Activated CD8-positive, alpha-beta memory T cell treated with anti-CD3 and anti-CD28 coated beads, Interleukin-2, amount 50 U/mL, for 4 hours (primary cell): Measurements from ENCODE around the gene NFIB.

Experiments
- DNase-seq: peaks from one replicate; pipeline ENCODE4 v3.0.0-alpha.2; 2020

The NFIB gene

DNA sequence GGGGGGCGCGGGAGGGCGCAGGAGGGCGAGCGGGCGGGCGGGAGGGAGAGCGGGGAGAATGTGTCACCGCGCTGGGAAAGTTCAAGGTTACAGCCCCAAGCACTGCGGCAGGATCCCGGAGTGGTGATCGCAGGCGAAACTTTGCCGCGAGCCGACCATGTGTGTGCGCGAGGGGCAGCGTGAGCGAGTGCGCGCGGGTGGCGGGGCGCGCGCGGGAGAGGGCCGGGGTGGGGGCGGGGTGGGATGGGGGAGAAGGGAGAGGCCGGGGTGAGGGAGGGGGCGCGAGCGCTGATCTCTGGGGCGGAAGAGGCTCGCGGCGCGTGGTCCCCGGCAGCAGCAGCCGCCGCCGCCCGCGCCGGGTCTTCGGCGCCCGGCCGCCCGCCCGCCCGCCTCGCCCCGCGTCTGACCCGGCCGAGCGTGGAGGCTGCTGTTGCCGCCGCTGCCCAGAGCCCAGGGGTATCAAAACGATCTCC, at the start of gene NFIB:
Gene NFIB, minus strand, starts transcription at position 191 of the 473 bp plus-strand sequence. CDS start 630 bp downstream, outside the sequence.
- DNase-seq, result no peak

- no peak for DNase-seq
Measured at GRCh38 chr9:14362175-14362574, 48.2 kb upstream of the NFIB start.

GRCh38 chr9:14361074-14361473, 47.1 kb upstream of the NFIB start:
- no peak for DNase-seq

- no peak for DNase-seq
Measured at GRCh38 chr9:14358523-14358922, 44.6 kb upstream of the NFIB start.

DNA sequence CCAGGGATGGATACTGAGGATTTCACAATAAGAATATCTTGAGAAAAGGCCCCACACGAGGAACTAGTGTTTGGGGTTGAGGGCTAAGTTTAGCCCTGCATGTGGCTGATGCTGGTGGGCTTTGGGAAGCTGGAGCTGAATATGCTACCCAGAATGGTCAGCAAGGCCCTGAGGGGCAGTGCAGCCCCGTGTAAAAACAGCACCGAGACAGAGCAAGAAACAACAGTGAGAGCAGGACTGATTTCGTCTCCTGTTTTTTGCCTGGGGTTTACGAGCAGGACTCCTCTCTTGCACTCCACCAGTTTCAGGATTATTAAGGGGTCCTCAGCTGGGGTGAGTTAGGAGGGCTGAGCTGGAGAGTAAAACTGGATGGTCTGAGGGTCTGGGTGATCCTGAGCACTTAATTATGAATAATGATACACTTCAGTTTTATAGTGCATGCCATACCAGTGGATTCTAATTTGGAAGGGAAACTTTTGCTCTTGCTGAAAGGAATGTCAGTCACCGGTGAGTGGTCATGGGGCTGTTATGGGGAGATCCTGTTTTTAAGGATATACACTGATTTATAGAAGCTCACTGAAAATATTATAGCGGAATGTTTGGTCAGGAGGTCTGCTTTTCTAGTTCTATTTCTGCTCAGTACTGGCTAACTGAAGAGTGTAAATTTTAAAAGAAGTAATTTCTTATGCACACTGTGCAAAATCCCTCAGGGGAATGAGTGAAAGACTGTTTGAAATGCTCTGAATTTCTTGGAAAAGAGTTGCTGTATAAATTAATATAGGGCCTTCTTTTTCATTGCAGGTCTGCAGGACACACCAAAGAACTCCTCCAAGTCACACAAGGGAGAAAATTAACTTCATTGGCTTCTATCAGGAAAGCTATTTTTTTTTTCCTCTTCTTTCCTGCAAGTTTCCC, 42.7 kb upstream of the NFIB start:
- no peak for DNase-seq

- no peak for DNase-seq
Measured at GRCh38 chr9:14354201-14354600, 40.3 kb upstream of the NFIB start.

GRCh38 chr9:14353222-14354056, 39.5 kb upstream of the NFIB start:
- peak; percentile 65 for DNase-seq

DNA sequence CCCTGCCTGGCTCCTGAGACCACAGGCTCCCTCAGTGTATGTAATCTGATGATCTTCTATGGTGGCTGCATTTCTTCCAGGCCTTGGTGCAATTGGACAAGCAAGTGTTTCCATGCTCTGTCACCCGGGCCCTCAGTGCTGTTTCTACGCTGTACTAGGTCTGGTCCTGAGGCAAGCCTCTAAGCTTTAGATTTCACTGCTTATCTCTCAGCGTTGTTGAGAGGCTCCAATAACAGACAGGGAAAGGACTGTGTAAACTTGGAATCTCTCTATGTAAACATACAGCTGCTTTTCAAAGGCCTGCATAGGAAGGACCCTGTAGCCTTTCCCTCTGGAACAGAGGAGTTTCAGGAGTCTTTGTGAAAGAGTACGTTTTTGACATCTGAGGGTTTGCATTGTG, 38.6 kb upstream of the NFIB start:
- DNase-seq, result no peak

DNA sequence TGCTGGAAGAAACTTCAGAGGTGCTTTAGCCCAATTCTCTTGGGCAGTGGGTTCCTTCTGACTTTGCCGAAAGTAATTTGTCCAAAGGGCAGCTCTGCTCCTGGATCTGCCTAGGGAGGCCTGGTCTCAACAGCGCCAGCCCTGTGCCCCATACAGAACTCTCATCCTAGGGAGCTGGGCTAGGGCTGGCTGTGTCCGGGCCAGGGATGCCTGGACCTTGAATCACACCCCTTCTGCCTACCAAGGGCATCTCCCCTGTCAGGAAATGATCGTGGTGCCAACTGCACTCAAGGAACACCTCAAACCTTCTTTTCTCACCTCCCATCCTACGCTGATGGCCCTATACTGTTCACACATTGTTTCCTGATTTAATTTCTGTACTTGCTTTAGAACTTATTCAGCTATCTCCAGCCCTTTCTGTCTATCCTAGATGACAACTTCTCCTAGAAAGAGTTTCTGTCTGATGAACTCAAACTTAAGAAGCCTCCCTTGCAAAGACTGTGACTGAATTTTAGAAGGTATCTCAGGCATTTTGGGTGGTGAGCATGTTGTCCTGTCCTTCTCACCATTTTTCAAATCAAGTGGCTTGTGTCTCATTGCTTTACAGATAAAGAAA, 37.4 kb upstream of the NFIB start:
- DNase-seq, result no peak

GRCh38 chr9:14350754-14351153, 36.8 kb upstream of the NFIB start:
- DNase-seq, result no peak

- DNase-seq, result no peak
Measured at GRCh38 chr9:14350349-14350728, 36.4 kb upstream of the NFIB start.

- no peak for DNase-seq
Measured at GRCh38 chr9:14349447-14350348, 35.8 kb upstream of the NFIB start.

DNA sequence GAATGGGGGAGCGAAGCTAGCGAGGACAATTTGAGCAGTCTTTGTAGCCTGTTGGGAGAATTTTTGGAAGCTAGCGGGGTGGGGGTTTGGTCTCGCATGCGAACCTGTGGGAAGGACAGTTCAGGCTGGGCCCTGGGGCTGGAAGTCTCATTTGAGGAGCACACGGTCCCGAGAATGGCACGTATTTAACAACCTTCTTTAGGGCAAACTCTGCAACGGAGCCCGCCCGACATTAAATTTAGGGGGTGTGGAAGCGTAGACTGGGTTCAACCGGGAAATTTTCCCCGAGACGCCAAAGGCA, 35.2 kb upstream of the NFIB start:
- DNase-seq, result no peak

- no peak for DNase-seq
Measured at GRCh38 chr9:14348373-14349145, 34.6 kb upstream of the NFIB start.

DNA sequence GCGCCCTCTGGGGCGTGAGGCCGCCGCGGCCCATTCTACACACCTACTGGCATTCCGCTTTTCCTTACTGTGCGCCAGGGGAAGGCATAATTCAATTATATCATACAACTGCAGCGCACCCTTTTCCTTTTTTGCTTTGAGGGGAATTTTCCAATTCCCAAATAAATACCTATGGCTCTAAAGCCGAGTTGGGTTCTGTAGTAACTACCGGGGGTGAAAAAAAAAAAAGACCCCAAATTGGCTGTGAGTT, 34.1 kb upstream of the NFIB start:
- no peak for DNase-seq

- no peak for DNase-seq
Measured at GRCh38 chr9:14347406-14348122, 33.6 kb upstream of the NFIB start.

DNA sequence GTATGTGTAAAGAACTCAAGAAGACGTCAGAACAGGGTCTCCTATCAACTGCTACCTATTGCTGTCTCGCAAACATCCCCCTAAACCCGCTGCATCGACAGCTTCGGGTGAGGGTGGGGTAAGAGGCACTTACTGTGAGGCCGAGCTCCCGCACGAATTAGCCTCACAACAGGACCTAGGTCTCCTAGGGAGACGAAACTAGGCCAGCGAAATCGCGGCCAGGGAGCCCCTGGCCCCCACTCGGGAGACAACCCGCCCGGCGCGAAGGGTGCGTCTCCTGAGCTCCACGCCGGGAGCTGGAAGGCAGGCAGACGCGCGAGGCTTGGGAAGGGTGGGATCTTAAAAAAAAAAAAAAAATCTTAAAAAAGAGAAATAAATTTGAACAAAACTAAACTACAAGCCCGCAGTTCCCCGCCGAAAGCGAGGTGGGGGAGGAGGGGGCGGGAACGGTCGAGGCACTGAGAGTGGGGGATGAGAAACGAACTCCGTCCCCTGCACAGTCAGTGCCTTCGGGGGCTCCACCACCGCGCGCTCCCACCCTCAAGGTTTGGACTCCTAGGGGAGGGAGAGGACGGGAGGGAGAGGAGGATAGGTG, 33.0 kb upstream of the NFIB start:
- no peak for DNase-seq

DNA sequence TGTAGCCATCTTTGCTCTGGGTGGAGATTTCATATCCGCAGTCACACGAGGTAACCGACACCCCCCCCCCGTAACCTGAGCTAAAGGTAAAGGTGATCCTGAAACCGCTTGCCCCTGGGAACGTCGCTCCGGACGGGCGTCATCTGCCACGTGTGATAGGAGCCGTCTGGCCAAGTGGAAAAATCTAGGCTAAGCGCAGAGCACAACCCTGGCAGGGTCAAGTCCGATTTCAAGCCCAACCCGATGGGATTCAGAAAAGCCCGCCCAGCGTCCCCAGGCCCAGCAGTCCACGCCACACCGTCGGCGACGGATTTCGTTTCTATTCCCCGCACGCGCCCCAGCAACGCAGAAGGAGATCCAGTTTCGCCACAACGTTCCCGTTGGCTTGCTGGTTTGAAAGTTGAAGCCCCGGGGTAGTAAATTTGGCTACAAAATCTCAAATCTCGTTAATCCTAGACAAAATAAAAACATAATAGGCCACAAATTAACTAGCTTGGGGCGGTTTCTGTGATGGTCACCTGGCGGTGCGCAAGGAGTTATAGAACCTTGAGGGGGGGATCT, 32.4 kb upstream of the NFIB start:
- DNase-seq, result no peak

DNA sequence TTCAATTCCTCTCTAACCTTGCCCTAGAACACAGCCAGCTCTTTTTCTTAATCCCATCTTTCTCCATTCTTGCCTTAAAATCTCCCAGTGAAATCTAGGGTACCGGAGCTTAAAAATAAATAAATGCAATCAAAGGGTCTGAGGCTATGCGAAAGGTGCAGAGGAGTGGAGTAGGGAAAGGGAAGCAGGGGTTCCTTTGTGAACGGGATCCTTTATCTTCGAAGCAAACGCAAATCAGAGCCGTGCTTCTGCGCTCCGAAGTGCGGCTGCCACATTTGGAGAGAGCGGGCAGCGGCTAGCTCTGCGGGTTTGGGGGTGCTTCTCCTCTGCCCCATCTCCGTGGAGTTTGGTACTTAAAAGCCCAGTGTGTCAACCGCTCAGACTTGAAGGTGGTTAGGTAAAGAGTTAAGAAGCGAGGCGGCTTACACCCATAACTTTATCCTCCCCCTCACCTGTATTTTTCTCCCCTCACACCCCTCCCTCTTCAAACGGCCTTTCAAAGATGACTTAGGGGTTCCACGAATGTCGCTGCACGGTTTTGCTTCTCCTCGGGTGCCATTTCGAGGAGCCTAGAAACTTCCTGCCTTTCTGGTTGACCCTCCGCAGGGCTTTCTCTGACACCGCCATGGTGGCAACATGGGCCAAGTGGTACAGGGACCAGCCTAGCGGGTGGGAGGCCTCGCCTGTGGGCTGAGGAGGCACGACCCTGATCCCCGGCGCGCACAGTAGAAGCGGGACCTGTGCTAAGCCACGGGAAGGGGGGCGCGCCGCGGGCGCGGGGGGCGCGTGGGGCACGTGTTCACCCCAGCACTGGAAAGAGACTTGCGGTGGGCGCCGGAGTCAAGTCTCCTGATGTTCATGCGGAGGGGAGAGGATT, 31.7 kb upstream of the NFIB start:
- no peak for DNase-seq

DNA sequence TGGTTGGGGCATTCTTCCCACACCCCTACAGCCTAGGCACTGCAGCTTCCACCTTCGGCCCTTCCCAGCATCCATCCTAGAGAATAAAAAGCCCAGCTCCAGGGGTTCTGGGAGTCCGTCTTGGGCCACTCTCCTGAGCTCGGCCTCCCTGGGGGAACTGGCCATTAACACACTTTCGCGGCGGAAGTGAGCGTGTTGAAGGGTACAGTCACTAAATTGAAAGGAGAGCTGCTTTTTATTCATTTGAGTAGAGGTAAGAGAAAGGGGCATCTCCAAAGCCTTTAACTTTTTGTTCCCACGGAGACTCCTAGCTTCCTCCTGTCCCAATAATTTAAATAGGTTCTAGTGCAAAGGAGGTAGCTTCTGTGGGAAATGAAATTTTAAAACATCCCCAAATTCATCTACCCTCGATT, 31.0 kb upstream of the NFIB start:
- no peak for DNase-seq
